Measurements from ENCODE around the gene MSMP. TPM values are rescaled to one million over a fixed set of nuclear protein-coding genes. Genes with fewer than 3 reads are reported as not detected.

The MSMP gene
- not detected in 2 replicates for total RNA-seq (2013; cell fraction: nucleolus; rRNA removed)
- total RNA-seq (2014; rRNA removed) (not detected in 2 replicates), total RNA-seq (2014; rRNA removed; fragmentation: Illumina TruSeq; extraction: Trizol) (not detected in 2 replicates), total RNA-seq (2021) (1.1 and 2.4 TPM in 2 replicates), polyA plus RNA-seq (2011; rRNA removed) (not detected in 2 replicates), polyA plus RNA-seq (2014; fragmentation: Illumina TruSeq; extraction: Trizol) (0.47 TPM in 1 of 2 replicates, not detected in the other), polyA plus RNA-seq (2014; fragmentation: Nextera tagmentation; extraction: Ambion mirVana) (under 1 TPM; 0.33 to 0.90 TPM), polyA plus RNA-seq (2014; rRNA removed) (not detected in 2 replicates), polyA plus RNA-seq (2016; fragmentation: Nextera tagmentation; extraction: Ambion mirVana) (1 to 10 TPM in 1 of 2 experiments, under 1 TPM in 1; 0.82 to 1.5 TPM), polyA minus RNA-seq (2011; rRNA and poly(A)+ RNA removed) (0.77 TPM in 1 of 2 replicates, not detected in the other), Bru-seq, nascent RNA (percentile 27 among the genes with signal in this experiment), BruChase-seq, experiment 1, labeled RNA remaining after a 6-hour chase (percentile 18 among the genes with signal in this experiment), BruChase-seq, experiment 2, labeled RNA remaining after a 2-hour chase (percentile 36 among the genes with signal in this experiment)
- not detected for polyA plus RNA-seq (2011; ENCODE audit: low read depth)
- 0.51 TPM in 1 of 2 replicates, not detected in the other for polyA plus RNA-seq (2011; cell fraction: cytosol; rRNA removed)
- 0.43 TPM in 1 of 2 replicates, not detected in the other for polyA plus RNA-seq (2011; cell fraction: nucleus; rRNA removed)
- not detected in 2 replicates for polyA plus RNA-seq (2012)
- not detected in 2 replicates for polyA minus RNA-seq (2011; cell fraction: cytosol; rRNA and poly(A)+ RNA removed)
- polyA minus RNA-seq (2011; cell fraction: nucleus; rRNA and poly(A)+ RNA removed) = not detected in 2 replicates
- long read RNA-seq, experiment 1, partial matches to known transcripts = 0 of 1 reads
- long read RNA-seq, experiment 1, other reads (novel, unspliced or antisense) = 0 of 1 reads
- long read RNA-seq, experiment 2 = 0 reads

- POLR2A ChIA-PET = interaction anchor here (1.8 kb wide), 1 partner anchor 22 kb away, joined by 6 read pairs; the partner anchor contains the start of genes CREB3 and TLN1
- TF ChIP-seq BMI1 (IDR thresholded peaks at IDR 0.05; ENCODE audit: borderline replicate concordance) (no peak), E2F4 (IDR thresholded peaks at IDR 0.05; ENCODE audit: low read depth, low read length) (no peak), NBN (IDR thresholded peaks at IDR 0.05) (no peak), GATAD2B (conservative IDR thresholded peaks at IDR 0.05; ENCODE audit: low read depth) (no peak), SREBF1 (IDR thresholded peaks at IDR 0.05; ENCODE audit: low read length) (no peak), ELK1 (IDR thresholded peaks at IDR 0.05; ENCODE audit: low read depth, low read length) (no peak), CUX1 (IDR thresholded peaks at IDR 0.05; ENCODE audit: insufficient replicate concordance, low read depth, low read length) (no peak), ZBTB40 (IDR thresholded peaks at IDR 0.05; ENCODE audit: borderline replicate concordance) (no peak)
Measured at GRCh38 chr9:35754264-35754663, at the start of gene MSMP. TSS of gene MSMP (minus strand) at chr9:35754276. CDS start at chr9:35754129, 147 bp downstream.

More at GRCh38 chr9:35754264-35754663, at the start of gene MSMP:
- H3K9me3 ChIP-seq (replicated peaks; ENCODE audit: control insufficient read depth, insufficient read depth, low read length) = no peaks in the 10 kb centered on the region
- in situ Hi-C loops (cut with MboI) (no loop called here), intact Hi-C loops (cut with micrococcal nuclease; ENCODE audit: unreplicated experiment) (no loop called here)
- no peak within 1 kb of the TSS for H2AFZ ChIP-seq (ENCODE audit: control insufficient read depth, low read depth, low read length)
- WGBS (ENCODE audit: insufficient coverage, insufficient replicate concordance, low lambda C conversion rate, missing lambda C conversion rate) = 67% methylated on average over 3 of the region's 3 CpGs
- H3K4me1 ChIP-seq (ENCODE audit: control insufficient read depth, insufficient read depth, low read length) = peaks cover 18% of the 10 kb centered on the region
- H3K79me2 ChIP-seq (ENCODE audit: control insufficient read depth, insufficient read depth, low read length) = peaks cover 33% of the 10 kb centered on the region
- H3K9ac ChIP-seq (ENCODE audit: control insufficient read depth, insufficient read depth, low read length) = no peak within 1 kb of the TSS
- DNase-seq (ENCODE audit: low read depth, low spot score) = no peak
- peaks cover 5 to 18% of the 10 kb centered on the region in 2 experiments for H3K36me3 ChIP-seq (ENCODE audit: control insufficient read depth in 2 of 2, insufficient read depth in 2 of 2, low read length in 1 of 2)
- RAD21 ChIA-PET (ENCODE audit: unreplicated experiment) = interaction anchor here (1.3 kb wide), 1 partner anchor 18 kb away, joined by 3 read pairs; no protein-coding TSS in a partner anchor
- H3K4me3 ChIP-seq = no peak within 1 kb of the TSS
- H3K27ac ChIP-seq (ENCODE audit: control insufficient read depth, insufficient read depth) = no peak within 1 kb of the TSS
- SMC1A ChIA-PET (ENCODE audit: uncharacterized antibody, unreplicated experiment) = interaction anchor here (0.8 to 3.4 kb wide), 2 partner anchors 8 to 26 kb away, joined by 3 to 12 read pairs; no protein-coding TSS in a partner anchor
- no peak for FAIRE-seq
- no peaks in the 10 kb centered on the region for H4K20me1 ChIP-seq (ENCODE audit: control insufficient read depth, insufficient read depth)
- CTCF ChIA-PET = interaction anchor here (0.6 to 1.8 kb wide), 4 partner anchors 19 to 760 kb away, joined by 3 to 12 read pairs (median 6); no protein-coding TSS in a partner anchor
- H3K27me3 ChIP-seq (replicated peaks in 1 of 2; ENCODE audit: control insufficient read depth in 2 of 2, insufficient read depth in 2 of 2, low read length in 1 of 2) = no peaks in the 10 kb centered on the region
- no peak within 1 kb of the TSS for H3K4me2 ChIP-seq (ENCODE audit: control insufficient read depth, insufficient read depth)
- ATAC-seq = no peak
- no TSS peak for BruUV-seq (replicated peaks)

Measured in GM12878 (cell line).